Endothelial cell of umbilical vein (primary cell): ENCODE results near the gene VEPH1.

Source experiments
- CTCF ChIP-seq, 2 donors: IDR thresholded peaks; 1 replicate in 1 of 2; 2 replicates in 1 of 2; pipeline ENCODE4 v1.5.1; 2011; ENCODE audit warnings: low read length in 2 of 2, mild to moderate bottlenecking in 2 of 2, moderate library complexity in 2 of 2, control low read depth in 1 of 2, inconsistent platforms in 1 of 2, low read depth in 1 of 2; ENCODE audit not compliant: insufficient read depth in 1 of 2; ENCODE audit errors: extremely low read depth in 1 of 2
- FOS ChIP-seq: IDR thresholded peaks from 2 replicates; pipeline ENCODE4 v1.6.1; 2011; ENCODE audit warnings: mild to moderate bottlenecking, low read length, moderate library complexity, borderline replicate concordance; ENCODE audit not compliant: insufficient read depth
- MAX ChIP-seq: IDR thresholded peaks from 2 replicates; pipeline ENCODE4 v1.6.1; 2011; ENCODE audit not compliant: insufficient read depth, insufficient read length
- POLR2A ChIP-seq: IDR thresholded peaks from 2 replicates; pipeline ENCODE4 v1.6.1; 2012; ENCODE audit warnings: low read depth, mild to moderate bottlenecking, control low read depth, low read length
- POLR2AphosphoS5 ChIP-seq: IDR thresholded peaks from 2 replicates; pipeline ENCODE4 v1.6.1; 2012; ENCODE audit warnings: low read depth, mild to moderate bottlenecking, control low read depth, low read length, moderate library complexity; ENCODE audit not compliant: insufficient read depth

GRCh38 chr3:157471064-157471463 is 32.2 kb downstream of the VEPH1 start:
- TF ChIP-seq CTCF (IDR thresholded peaks at IDR 0.05; ENCODE audit: extremely low read depth in 1 of 2, insufficient read depth in 1 of 2, low read depth in 1 of 2, low read length in 2 of 2) (no peak), MAX (no peak), POLR2A (no peak), POLR2AphosphoS5 (no peak), FOS (no peak)
